PC-3 (cell line): Measurements from ENCODE around the gene NCCRP1.

Experiments
- CTCF ChIP-seq: fragments of 300-600 bp; sonication (generic); conservative IDR thresholded peaks from 2 replicates; pipeline ENCODE4 v1.5.1; 2017; ENCODE audit warnings: antibody characterized with exemption, low read depth, mild to moderate bottlenecking, low read length
- EZH2 ChIP-seq: fragments of 300-600 bp; sonication (generic); IDR thresholded peaks from one replicate; pipeline ENCODE4 v1.6.1; 2017; ENCODE audit warnings: antibody characterized with exemption, mild to moderate bottlenecking, low read length; ENCODE audit not compliant: unreplicated experiment
- EZH2phosphoT487 ChIP-seq: fragments of 300-600 bp; sonication (generic); IDR thresholded peaks from 2 replicates; pipeline ENCODE4 v1.6.1; 2018; ENCODE audit warnings: mild to moderate bottlenecking, antibody characterized with exemption, low read length, borderline replicate concordance

GRCh38 chr19:39202998-39203355 lies 6.2 kb downstream of the NCCRP1 start:
- TF ChIP-seq CTCF = no peak
- no peak for TF ChIP-seq EZH2phosphoT487
- TF ChIP-seq EZH2 = no peak
